ENCODE results near the gene TNFSF15.

DNA sequence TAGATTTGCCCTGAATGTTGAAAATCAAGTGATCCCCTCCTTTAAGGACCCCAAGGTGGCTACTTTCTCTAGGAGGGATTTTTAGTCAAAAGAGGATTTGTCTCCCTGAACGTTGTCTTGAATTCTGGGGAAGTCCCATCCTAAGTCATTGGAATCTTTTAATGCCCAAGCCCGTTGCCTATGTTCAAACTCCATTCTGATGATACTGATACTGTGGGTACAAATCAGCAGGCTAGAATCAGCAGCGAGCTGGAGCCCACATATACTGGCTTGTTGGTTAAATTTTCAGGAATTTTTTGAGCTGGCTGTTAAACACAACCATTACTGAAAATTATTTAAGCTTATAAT is 22.4 kb upstream of the TNFSF15 start:
- no peak for TF ChIP-seq POLR2AphosphoS5 (IDR thresholded peaks at IDR 0.05)
- no peak for TF ChIP-seq POLR2A (IDR thresholded peaks at IDR 0.05)
- TF ChIP-seq, protein P1, sequence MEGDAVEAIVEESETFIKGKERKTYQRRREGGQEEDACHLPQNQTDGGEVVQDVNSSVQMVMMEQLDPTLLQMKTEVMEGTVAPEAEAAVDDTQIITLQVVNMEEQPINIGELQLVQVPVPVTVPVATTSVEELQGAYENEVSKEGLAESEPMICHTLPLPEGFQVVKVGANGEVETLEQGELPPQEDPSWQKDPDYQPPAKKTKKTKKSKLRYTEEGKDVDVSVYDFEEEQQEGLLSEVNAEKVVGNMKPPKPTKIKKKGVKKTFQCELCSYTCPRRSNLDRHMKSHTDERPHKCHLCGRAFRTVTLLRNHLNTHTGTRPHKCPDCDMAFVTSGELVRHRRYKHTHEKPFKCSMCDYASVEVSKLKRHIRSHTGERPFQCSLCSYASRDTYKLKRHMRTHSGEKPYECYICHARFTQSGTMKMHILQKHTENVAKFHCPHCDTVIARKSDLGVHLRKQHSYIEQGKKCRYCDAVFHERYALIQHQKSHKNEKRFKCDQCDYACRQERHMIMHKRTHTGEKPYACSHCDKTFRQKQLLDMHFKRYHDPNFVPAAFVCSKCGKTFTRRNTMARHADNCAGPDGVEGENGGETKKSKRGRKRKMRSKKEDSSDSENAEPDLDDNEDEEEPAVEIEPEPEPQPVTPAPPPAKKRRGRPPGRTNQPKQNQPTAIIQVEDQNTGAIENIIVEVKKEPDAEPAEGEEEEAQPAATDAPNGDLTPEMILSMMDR (IDR thresholded peaks at IDR 0.05): no peak
